ENCODE data around the gene NUDT11. TPM values are rescaled to one million over a fixed set of nuclear protein-coding genes. Genes with fewer than 3 reads are reported as not detected.
"Not testable (repeated sequence)": the region's sequence is repeated elsewhere in the genome, so short reads cannot be mapped to it uniquely, and the experiment has no call there.

NUDT11 gene
- polyA plus RNA-seq, 2 of the 4 experiments (the other 2 are of a cell fraction), result 2.1 to 3.0 TPM

- no peak for TF ChIP-seq SMC3 (IDR thresholded peaks at IDR 0.05)
Observed at GRCh38 chrX:51487960-51488267, 8.5 kb downstream of the NUDT11 start (continued).

GRCh38 chrX:51484616-51485015 is 11.8 kb downstream of the NUDT11 start:
- ChIA-PET CTCF (no interaction called here), POLR2A (no interaction called here)
- no peak overlapping the region for H3K4me3 ChIP-seq
- FAIRE-seq (no peak), DNase-seq (ENCODE audit: low read depth in 1 of 2, low spot score in 1 of 2) (no peak), ATAC-seq (no peak)
- H3K9me3 ChIP-seq, result no peaks in the 10 kb centered on the region
- TF ChIP-seq RNF2 (IDR thresholded peaks at IDR 0.05; ENCODE audit: borderline replicate concordance, low read depth) (no peak), USF2 (IDR thresholded peaks at IDR 0.05) (no peak), MAX (IDR thresholded peaks at IDR 0.05) (no peak), CHD4 (IDR thresholded peaks at IDR 0.05; ENCODE audit: borderline replicate concordance) (no peak), EP300 (IDR thresholded peaks at IDR 0.05) (no peak), FOSL2 (IDR thresholded peaks at IDR 0.05) (no peak), FOSL2 (CRISPR knock-in tag; IDR thresholded peaks at IDR 0.05) (no peak), NFE2L2 (conservative IDR thresholded peaks at IDR 0.05; ENCODE audit: low read length) (no peak), HDAC2 (IDR thresholded peaks at IDR 0.05) (no peak), CBX2 (IDR thresholded peaks at IDR 0.05; ENCODE audit: borderline replicate concordance, low read depth) (no peak), ESRRA (IDR thresholded peaks at IDR 0.05; ENCODE audit: borderline replicate concordance, low read length) (no peak), HOXB13 (CRISPR knock-in tag; IDR thresholded peaks at IDR 0.05; ENCODE audit: low read depth) (no peak), ZSCAN20 (CRISPR knock-in tag; IDR thresholded peaks at IDR 0.05) (no peak), HEYL (CRISPR knock-in tag; IDR thresholded peaks at IDR 0.05) (no peak)
- no peaks in the 10 kb centered on the region for H3K4me1 ChIP-seq
- H3K4me2 ChIP-seq, result no peak overlapping the region
- H3K27ac ChIP-seq, result no peak overlapping the region
- 47% methylated on average over 3 of the region's 6 CpGs for WGBS (ENCODE audit: missing lambda C conversion rate)

GRCh38 chrX:51482411-51482810 is 14.0 kb downstream of the NUDT11 start:
- ATAC-seq; H3K4me3 ChIP-seq; FAIRE-seq; H3K9me3 ChIP-seq; H3K27ac ChIP-seq; H3K4me1 ChIP-seq; H3K4me2 ChIP-seq; DNase-seq (ENCODE audit: low read depth in 1 of 2, low spot score in 1 of 2); CTCF ChIA-PET; POLR2A ChIA-PET: not testable (repeated sequence)
- 65% methylated on average over 5 of the region's 5 CpGs for WGBS (ENCODE audit: missing lambda C conversion rate)

- 0% methylated on average over 1 of the region's 1 CpG for WGBS (ENCODE audit: missing lambda C conversion rate)
- Histone ChIP-seq H3K4me1 (no peaks in the 10 kb centered on the region), H3K27ac (no peak overlapping the region), H3K9me3 (no peaks in the 10 kb centered on the region), H3K4me2 (no peak overlapping the region), H3K4me3 (no peak overlapping the region)
- CTCF ChIA-PET, result interaction anchor here (1.3 kb wide), 1 partner anchor 81 kb away, joined by 3 read pairs; no protein-coding TSS in a partner anchor
- ATAC-seq, result no peak
- TF ChIP-seq TFCP2L1 (CRISPR knock-in tag; IDR thresholded peaks at IDR 0.05), result no peak
- TF ChIP-seq E2F6 (IDR thresholded peaks at IDR 0.05; ENCODE audit: borderline replicate concordance, low read depth), result no peak
- TF ChIP-seq ESRRA (IDR thresholded peaks at IDR 0.05; ENCODE audit: borderline replicate concordance, low read length), result no peak
- TF ChIP-seq HOXB5 (CRISPR knock-in tag; IDR thresholded peaks at IDR 0.05), result no peak
- no peak for TF ChIP-seq CBX2 (IDR thresholded peaks at IDR 0.05; ENCODE audit: borderline replicate concordance, low read depth)
- TF ChIP-seq ELK1 (IDR thresholded peaks at IDR 0.05; ENCODE audit: low read depth, low read length), result no peak
- TF ChIP-seq CBX8 (IDR thresholded peaks at IDR 0.05), result no peak
- TF ChIP-seq ZNF302 (CRISPR knock-in tag; IDR thresholded peaks at IDR 0.05), result no peak
- TF ChIP-seq NFE2L2 (conservative IDR thresholded peaks at IDR 0.05; ENCODE audit: low read length), result no peak
- TF ChIP-seq RARB (CRISPR knock-in tag; IDR thresholded peaks at IDR 0.05), result no peak
- TF ChIP-seq RCOR1 (IDR thresholded peaks at IDR 0.05; ENCODE audit: low read depth, low read length), result no peak
- no peak for TF ChIP-seq EHMT2 (IDR thresholded peaks at IDR 0.05; ENCODE audit: low read depth)
- TF ChIP-seq HMGXB4 (CRISPR knock-in tag; IDR thresholded peaks at IDR 0.05; ENCODE audit: borderline replicate concordance), result no peak
- no peak for TF ChIP-seq SMC3 (IDR thresholded peaks at IDR 0.05)
- TF ChIP-seq CHD4 (IDR thresholded peaks at IDR 0.05; ENCODE audit: borderline replicate concordance), result no peak
- no peak for TF ChIP-seq FOXS1 (CRISPR knock-in tag; IDR thresholded peaks at IDR 0.05)
- TF ChIP-seq MAFK (IDR thresholded peaks at IDR 0.05; ENCODE audit: partially characterized antibody), result no peak
- TF ChIP-seq HOXA7 (CRISPR knock-in tag; IDR thresholded peaks at IDR 0.05), result no peak
- TF ChIP-seq POLR2AphosphoS2 (conservative IDR thresholded peaks at IDR 0.05; ENCODE audit: low read length), result no peak
- FAIRE-seq, result peak; percentile 39
- DNase-seq (ENCODE audit: low read depth in 1 of 2, low spot score in 1 of 2), result no peak
- POLR2A ChIA-PET, result no interaction called here
Observed at GRCh38 chrX:51476930-51477329, 19.5 kb downstream of the NUDT11 start.
